RWPE1 (cell line): ENCODE results near the gene TRPV6.

Experiments
- CTCF ChIA-PET: fragments of 350-600 bp; sonication (Branson Sonifier 250); formaldehyde crosslinking; extraction: SDS; loops from one replicate; lab custom pipeline; 2021; lab: Yijun Ruan, JAX
- POLR2A ChIA-PET: fragments of 400-600 bp; formaldehyde crosslinking; extraction: SDS; loops from one replicate; lab custom pipeline; 2020; ENCODE audit warnings: antibody characterized with exemption; ENCODE audit not compliant: low non-redundant PET; lab: Yijun Ruan, JAX
- DNase-seq: peaks from one replicate; pipeline ENCODE4 v3.0.0; 2012; ENCODE audit warnings: low spot score
- H3K27ac ChIP-seq: fragments of 450-650 bp; 2 replicates; pipeline ENCODE4 v1.5.1; 2017
- TF ChIP-seq, protein P1 (sequence below): fragments of 450-650 bp; conservative IDR thresholded peaks from 2 replicates; pipeline ENCODE4 v1.5.1; 2017; ENCODE audit warnings: low read depth, mild to moderate bottlenecking

TRPV6 gene

DNA sequence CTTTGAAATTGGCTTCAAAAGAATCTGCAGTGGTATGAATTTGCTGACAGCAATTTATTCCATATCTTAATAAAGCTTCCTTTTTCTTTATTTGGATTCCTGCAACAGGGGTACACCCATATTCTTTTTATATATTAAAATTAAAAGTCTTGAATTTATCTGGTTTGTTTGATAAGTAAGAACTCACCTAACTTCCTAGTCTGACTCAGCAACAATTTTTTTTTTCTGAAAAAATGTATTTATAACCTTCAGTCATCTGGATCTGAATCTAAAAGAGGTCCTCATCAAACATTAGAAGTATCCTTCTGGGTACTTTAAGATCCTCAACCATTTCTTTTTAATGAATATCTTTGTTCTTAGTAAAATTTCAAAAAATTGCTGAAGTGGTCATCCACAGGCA is 26.1 kb downstream of the TRPV6 start:
- H3K27ac ChIP-seq = no peak overlapping the region
- TF ChIP-seq, protein P1, sequence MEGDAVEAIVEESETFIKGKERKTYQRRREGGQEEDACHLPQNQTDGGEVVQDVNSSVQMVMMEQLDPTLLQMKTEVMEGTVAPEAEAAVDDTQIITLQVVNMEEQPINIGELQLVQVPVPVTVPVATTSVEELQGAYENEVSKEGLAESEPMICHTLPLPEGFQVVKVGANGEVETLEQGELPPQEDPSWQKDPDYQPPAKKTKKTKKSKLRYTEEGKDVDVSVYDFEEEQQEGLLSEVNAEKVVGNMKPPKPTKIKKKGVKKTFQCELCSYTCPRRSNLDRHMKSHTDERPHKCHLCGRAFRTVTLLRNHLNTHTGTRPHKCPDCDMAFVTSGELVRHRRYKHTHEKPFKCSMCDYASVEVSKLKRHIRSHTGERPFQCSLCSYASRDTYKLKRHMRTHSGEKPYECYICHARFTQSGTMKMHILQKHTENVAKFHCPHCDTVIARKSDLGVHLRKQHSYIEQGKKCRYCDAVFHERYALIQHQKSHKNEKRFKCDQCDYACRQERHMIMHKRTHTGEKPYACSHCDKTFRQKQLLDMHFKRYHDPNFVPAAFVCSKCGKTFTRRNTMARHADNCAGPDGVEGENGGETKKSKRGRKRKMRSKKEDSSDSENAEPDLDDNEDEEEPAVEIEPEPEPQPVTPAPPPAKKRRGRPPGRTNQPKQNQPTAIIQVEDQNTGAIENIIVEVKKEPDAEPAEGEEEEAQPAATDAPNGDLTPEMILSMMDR = no peak
- POLR2A ChIA-PET = no interaction called here
- no peak for DNase-seq
- CTCF ChIA-PET = no interaction called here

DNA sequence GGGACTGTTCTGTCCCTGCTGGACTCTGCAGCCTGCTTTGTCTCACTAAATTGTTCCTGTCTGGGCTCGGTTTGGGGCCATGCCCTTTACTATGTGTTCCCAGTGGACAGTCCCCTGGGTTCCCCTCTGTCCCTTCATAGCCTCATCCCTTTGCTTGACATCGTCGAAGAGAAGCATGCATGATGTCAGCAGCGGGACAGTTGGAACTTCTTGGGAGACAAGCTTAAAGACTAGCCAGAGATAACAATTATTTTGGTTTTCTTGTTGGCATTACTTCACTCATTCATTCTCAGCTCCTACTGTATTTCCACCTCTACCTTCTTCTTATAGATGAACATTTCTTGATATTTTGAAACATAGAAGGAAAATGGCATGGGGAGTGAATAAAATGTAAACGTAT is 27.9 kb downstream of the TRPV6 start:
- POLR2A ChIA-PET = no interaction called here

DNA sequence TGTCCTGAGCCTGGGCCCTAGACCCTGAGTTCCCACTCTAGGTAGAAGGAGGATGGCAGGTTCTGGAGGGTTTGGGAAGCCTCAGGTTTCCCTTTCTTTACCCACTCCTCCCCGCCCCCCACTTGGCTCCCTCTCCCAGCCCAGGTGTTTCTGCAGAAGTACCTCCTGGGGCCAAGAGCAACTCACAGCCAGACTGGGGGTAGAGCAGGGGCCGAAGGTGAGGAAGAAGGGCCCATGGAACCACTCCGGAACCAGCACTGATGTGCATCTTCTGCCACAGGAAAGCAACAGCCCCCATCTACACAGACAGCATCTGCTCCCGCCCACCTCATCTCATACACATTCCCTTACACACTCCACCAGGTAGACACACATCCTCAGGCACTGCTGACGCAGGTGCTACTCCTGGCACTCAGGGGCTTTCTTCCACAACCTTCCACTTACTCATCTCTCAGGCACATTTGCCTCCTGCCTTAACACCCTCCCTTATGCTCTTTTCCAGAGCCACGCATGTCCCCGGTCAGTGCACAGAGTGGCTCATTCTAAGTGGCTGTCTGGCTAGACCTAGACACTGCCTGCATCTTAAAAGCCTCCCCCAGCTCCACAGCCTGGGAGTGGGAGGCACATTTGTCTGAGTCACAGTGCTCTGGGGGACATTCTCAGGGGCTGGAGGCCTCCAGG is 28.8 kb downstream of the TRPV6 start:
- POLR2A ChIA-PET = no interaction called here
- TF ChIP-seq, protein P1 = no peak
- CTCF ChIA-PET = interaction anchor here (3.1 kb wide), 1 partner anchor 9 kb away, joined by 13 read pairs; no protein-coding TSS in a partner anchor
- no peak for DNase-seq
- H3K27ac ChIP-seq = peak overlapping the region; percentile 97

More for the DNA sequence above, 27.9 kb downstream of the TRPV6 start:
- CTCF ChIA-PET = no interaction called here
- no peak for DNase-seq
- TF ChIP-seq, protein P1 = no peak
- H3K27ac ChIP-seq = peak overlapping the region; percentile 97

DNA sequence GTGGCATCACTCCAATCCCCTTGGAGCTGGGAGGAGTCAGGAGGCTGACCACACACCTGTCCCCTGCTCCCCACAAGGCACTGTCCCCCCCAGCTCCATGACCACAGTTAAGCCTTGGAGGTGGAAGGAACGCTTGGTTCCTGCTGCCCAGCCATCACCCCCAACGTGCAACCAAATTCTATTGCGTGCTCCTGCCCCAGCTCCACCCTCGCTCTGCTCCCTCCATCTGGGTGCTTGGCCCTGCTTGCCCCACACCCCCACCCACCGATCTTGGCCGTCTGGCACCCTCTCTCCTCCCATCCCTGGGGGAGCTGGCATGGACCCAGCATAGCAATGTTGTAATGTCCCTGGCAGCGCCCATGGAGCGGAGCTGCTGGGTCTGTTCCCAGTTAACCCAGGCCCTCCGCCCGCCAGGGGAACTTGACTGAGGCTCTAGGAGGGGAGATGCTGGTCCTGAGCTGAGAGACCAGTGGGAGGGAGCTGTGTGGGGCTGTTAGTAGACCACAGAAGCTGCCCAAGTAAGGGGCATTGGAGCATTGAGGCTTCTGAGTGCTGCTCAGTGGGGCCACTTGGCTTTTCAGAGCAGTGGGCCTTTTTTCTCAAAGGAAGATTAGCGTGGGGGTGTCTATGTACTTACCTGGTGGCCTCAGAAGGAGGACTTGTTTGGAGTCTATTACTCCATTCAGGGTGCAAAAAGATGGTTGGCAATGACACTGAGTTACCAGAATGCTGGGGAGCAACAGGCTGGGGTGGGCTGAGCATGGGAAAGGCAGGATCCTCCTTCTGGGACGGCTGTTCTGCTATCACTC is 29.6 kb downstream of the TRPV6 start:
- POLR2A ChIA-PET = no interaction called here
- DNase-seq = no peak
- CTCF ChIA-PET = interaction anchor here (1.0 to 3.1 kb wide), 2 partner anchors 9 to 147 kb away, joined by 3 to 13 read pairs; no protein-coding TSS in a partner anchor
- peak overlapping the region; percentile 97 for H3K27ac ChIP-seq
- TF ChIP-seq, protein P1 = no peak

DNA sequence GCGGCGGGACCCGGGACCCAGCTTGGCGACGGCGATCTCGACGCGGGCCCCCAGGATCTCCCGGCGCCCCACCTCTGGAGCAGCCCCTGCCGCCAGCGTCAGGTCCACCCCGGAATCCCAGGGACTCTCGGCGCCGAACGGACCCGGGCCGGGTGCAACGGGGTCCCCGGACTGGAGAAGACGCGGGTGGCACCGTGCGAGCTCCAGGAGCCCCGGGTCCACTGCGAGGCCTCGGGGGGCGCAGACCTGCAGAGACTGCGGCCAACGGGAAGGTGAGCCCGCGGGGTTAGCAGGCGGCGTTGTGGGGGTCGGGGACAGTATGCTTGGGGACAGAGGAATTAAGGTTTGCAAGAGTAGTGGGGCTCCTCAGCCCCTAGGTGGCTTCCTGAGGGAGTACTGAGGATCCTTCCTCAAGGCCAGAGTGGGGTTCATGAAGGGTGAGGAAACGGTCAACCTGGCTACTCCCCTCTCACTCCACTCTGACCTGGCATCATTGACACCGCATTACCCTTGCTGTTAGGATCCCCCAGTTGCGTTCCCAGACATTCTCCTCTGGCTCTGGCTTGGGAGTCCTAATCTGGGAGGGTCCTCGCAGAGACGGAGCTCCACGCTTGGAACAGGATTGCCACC is 30.3 kb downstream of the TRPV6 start:
- TF ChIP-seq, protein P1 = 0 out of 2 replicates have a peak, but pooled peaks have one; percentile 9
- peak overlapping the region; percentile 97 for H3K27ac ChIP-seq
- no peak for DNase-seq
- CTCF ChIA-PET = interaction anchor here (1.0 to 3.1 kb wide), 4 partner anchors 10 to 147 kb away, joined by 3 to 13 read pairs (median 3); no protein-coding TSS in a partner anchor
- POLR2A ChIA-PET = no interaction called here
